ENCODE data around the gene MORC3. TPM values are rescaled to one million over a fixed set of nuclear protein-coding genes. Genes with fewer than 3 reads are reported as not detected.
"Not testable (repeated sequence)": the region's sequence is repeated elsewhere in the genome, so short reads cannot be mapped to it uniquely, and the experiment has no call there.

Gene MORC3
- total and polyA plus RNA-seq, 2 of the 4 experiments (the other 2 are of a cell fraction): 14.0 to 23.5 TPM

- not testable (repeated sequence) for H2AK9ac ChIP-seq (replicated peaks; ENCODE audit: low read depth, low read length, poor library complexity); BruUV-seq (replicated peaks)
Measured at GRCh38 chr21:36313446-36313845, 6.6 kb upstream of the MORC3 start.

GRCh38 chr21:36316045-36316444, 4.0 kb upstream of the MORC3 start:
- H3K27me3 ChIP-seq (ENCODE audit: control insufficient read depth, insufficient read depth, low read length); H2BK15ac ChIP-seq (ENCODE audit: low read depth, low read length); ATAC-seq (ENCODE audit: low read depth); H2BK20ac ChIP-seq (ENCODE audit: low read depth, low read length); H2BK5ac ChIP-seq (ENCODE audit: low read depth, low read length, poor library complexity, severe bottlenecking); POLR2A ChIA-PET (ENCODE audit: unreplicated experiment); intact Hi-C loops (cut with micrococcal nuclease); H4K8ac ChIP-seq (ENCODE audit: low read depth in 2 of 2, low read length in 2 of 2); H2AK9ac ChIP-seq (replicated peaks; ENCODE audit: low read depth, low read length, poor library complexity); H3K9me3 ChIP-seq (ENCODE audit: control insufficient read depth, insufficient read depth, low read length); H3K9ac ChIP-seq (ENCODE audit: low read depth, low read length); H3K27ac ChIP-seq (ENCODE audit: insufficient read depth, low read length); H3K79me1 ChIP-seq (ENCODE audit: low read depth in 1 of 2, low read length in 2 of 2); BruUV-seq (replicated peaks); H2AK5ac ChIP-seq (ENCODE audit: low read depth, low read length); H3K4me2 ChIP-seq (ENCODE audit: low read depth, low read length); dilution Hi-C loops (cut with HindIII; ENCODE audit: low sequenced_read_pairs, unreplicated experiment); H4K20me1 ChIP-seq (ENCODE audit: insufficient read depth, low read length); H2BK120ac ChIP-seq (ENCODE audit: low read depth, low read length); H4K5ac ChIP-seq (ENCODE audit: low read depth, low read length); H2AFZ ChIP-seq (replicated peaks; ENCODE audit: low read length, poor library complexity); DNase-seq; H3K9me1 ChIP-seq (ENCODE audit: insufficient read depth, low read length); H3K14ac ChIP-seq (replicated peaks; ENCODE audit: low read depth, low read length); H3K4me1 ChIP-seq (ENCODE audit: control insufficient read depth, insufficient read depth, low read length); H3K36me3 ChIP-seq (ENCODE audit: control insufficient read depth, insufficient read depth, low read length); H3K4me3 ChIP-seq (ENCODE audit: insufficient read depth, low read depth, low read length); H3K4ac ChIP-seq (ENCODE audit: low read depth, low read length); H4K91ac ChIP-seq (ENCODE audit: insufficient read depth, low read depth, low read length); H3K56ac ChIP-seq (ENCODE audit: extremely low read depth, insufficient read depth, low read length); H3K23ac ChIP-seq (ENCODE audit: low read depth, low read length); CTCF ChIA-PET; in situ Hi-C loops (cut with MboI; ENCODE audit: low sequenced_read_pairs); H3K18ac ChIP-seq (ENCODE audit: low read depth, low read length): not testable (repeated sequence)
- no CpG with 5 or more reads among the region's 3 CpGs for WGBS, 2 experiments (ENCODE audit: extremely low coverage in 2 of 2, insufficient read length in 1 of 2)

More at GRCh38 chr21:36313446-36313845, 6.6 kb upstream of the MORC3 start:
- H2AK5ac ChIP-seq (ENCODE audit: low read depth, low read length); dilution Hi-C loops (cut with HindIII; ENCODE audit: low sequenced_read_pairs, unreplicated experiment); H3K23ac ChIP-seq (ENCODE audit: low read depth, low read length); H3K79me1 ChIP-seq (ENCODE audit: low read depth in 1 of 2, low read length in 2 of 2); H3K4me3 ChIP-seq (ENCODE audit: insufficient read depth, low read depth, low read length); H3K18ac ChIP-seq (ENCODE audit: low read depth, low read length); H3K9me3 ChIP-seq (ENCODE audit: control insufficient read depth, insufficient read depth, low read length); H3K9ac ChIP-seq (ENCODE audit: low read depth, low read length); H3K36me3 ChIP-seq (ENCODE audit: control insufficient read depth, insufficient read depth, low read length); H4K20me1 ChIP-seq (ENCODE audit: insufficient read depth, low read length); H3K14ac ChIP-seq (replicated peaks; ENCODE audit: low read depth, low read length); H3K27ac ChIP-seq (ENCODE audit: insufficient read depth, low read length); H3K4me2 ChIP-seq (ENCODE audit: low read depth, low read length); H2BK5ac ChIP-seq (ENCODE audit: low read depth, low read length, poor library complexity, severe bottlenecking); H3K4ac ChIP-seq (ENCODE audit: low read depth, low read length); H3K9me1 ChIP-seq (ENCODE audit: insufficient read depth, low read length); ATAC-seq (ENCODE audit: low read depth); H2AFZ ChIP-seq (replicated peaks; ENCODE audit: low read length, poor library complexity); in situ Hi-C loops (cut with MboI; ENCODE audit: low sequenced_read_pairs); H3K4me1 ChIP-seq (ENCODE audit: control insufficient read depth, insufficient read depth, low read length); H3K56ac ChIP-seq (ENCODE audit: extremely low read depth, insufficient read depth, low read length); H4K91ac ChIP-seq (ENCODE audit: insufficient read depth, low read depth, low read length); H4K5ac ChIP-seq (ENCODE audit: low read depth, low read length); H4K8ac ChIP-seq (ENCODE audit: low read depth in 2 of 2, low read length in 2 of 2); H3K27me3 ChIP-seq (ENCODE audit: control insufficient read depth, insufficient read depth, low read length); H2BK20ac ChIP-seq (ENCODE audit: low read depth, low read length); intact Hi-C loops (cut with micrococcal nuclease); POLR2A ChIA-PET (ENCODE audit: unreplicated experiment); CTCF ChIA-PET; DNase-seq; H2BK120ac ChIP-seq (ENCODE audit: low read depth, low read length); H2BK15ac ChIP-seq (ENCODE audit: low read depth, low read length): not testable (repeated sequence)
- WGBS, 2 experiments (ENCODE audit: extremely low coverage in 2 of 2, insufficient read length in 1 of 2): no CpG with 5 or more reads among the region's 2 CpGs

Measured in IMR-90 (cell line).